Erythroblast (primary cell): ENCODE measurements around the gene CLCN5.

ENCODE experiments used
- GATA1 ChIP-seq: IDR thresholded peaks from 2 replicates; pipeline ENCODE4 v1.6.1; 2011; ENCODE audit warnings: low read depth, mild to moderate bottlenecking, control low read depth, low read length, moderate library complexity
- POLR2A ChIP-seq: IDR thresholded peaks from 2 replicates; pipeline ENCODE4 v1.6.1; 2011; ENCODE audit warnings: mild to moderate bottlenecking, low read length

GRCh38 chrX:50067435-50068284 lies 145.3 kb downstream of the CLCN5 start:
- TF ChIP-seq POLR2A (no peak), GATA1 (no peak)
